ENCODE measurements around the gene COA1.

Gene COA1

DNA sequence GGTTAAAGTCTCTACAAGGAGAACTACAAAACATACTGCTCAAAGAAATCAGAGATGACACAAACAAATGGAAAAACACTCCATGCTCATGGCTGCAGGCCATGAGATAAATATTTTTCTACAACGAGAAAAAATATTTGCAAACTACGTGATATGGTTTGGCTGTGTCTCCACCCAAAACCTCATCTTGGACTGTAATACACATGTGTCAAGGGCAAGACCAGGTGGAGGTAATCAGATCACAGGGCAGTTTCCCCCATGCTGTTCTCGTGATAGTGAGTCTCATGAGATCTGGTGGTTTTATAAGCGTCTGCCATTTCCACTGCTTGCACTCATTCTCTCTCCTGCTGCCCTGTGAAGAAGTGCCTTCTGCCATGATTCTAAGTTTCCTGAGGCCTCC lies 57.8 kb downstream of the COA1 start:
- H3K9me3 ChIP-seq (ENCODE audit: control insufficient read depth, low read length), result no peaks in the 10 kb centered on the region
- no peaks in the 10 kb centered on the region for H3K27me3 ChIP-seq (ENCODE audit: control insufficient read depth, insufficient read depth, low read length)
- peaks cover 19% of the 10 kb centered on the region for H3K4me1 ChIP-seq (ENCODE audit: control insufficient read depth, insufficient read depth, low read length)
- H3K36me3 ChIP-seq (ENCODE audit: control insufficient read depth, insufficient read depth, low read length), result no peaks in the 10 kb centered on the region
- no peak overlapping the region for H3K4me3 ChIP-seq (ENCODE audit: low read length)
- H3K9ac ChIP-seq (ENCODE audit: low read length), result no peak overlapping the region

DNA sequence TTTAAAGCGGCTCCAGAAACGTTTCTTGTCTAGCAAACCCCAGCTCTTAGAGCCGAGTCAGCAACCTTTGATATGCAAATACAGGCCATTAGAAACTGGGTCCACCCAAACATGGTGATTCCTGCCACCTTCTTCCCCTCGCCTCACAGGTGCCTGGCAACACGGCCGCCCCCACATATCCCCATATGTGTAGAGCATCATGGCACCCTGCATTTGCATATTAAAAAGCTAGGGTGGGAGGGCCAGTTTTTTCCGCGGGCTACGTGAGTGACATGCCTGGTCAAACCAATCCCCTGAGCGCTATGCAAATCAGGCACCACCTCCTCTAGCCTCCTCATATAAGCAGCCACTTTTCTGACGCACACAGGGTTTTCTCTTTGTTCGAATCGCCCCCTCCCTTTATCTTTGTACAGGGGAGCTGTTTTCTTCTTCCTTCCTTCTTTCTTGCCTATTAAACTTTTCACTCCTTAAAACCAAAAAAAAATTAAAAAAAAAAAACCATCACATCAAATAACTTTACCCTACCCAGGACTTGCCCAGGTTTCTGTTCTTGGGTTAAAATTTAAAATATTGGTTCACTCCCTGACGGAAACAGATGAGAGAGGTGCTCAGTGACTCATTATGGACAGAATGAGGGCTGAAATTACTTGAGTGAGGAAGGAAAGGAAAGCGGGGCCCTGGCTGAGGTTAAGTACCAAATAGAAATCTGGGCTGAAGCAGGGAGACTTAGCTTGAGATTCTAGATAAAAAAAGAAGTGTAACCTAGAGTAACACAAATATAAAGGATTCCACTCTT lies 59.8 kb downstream of the COA1 start:
- Histone ChIP-seq H3K27me3 (ENCODE audit: control insufficient read depth, insufficient read depth, low read length) (no peaks in the 10 kb centered on the region), H3K9ac (ENCODE audit: low read length) (no peak overlapping the region), H3K4me1 (ENCODE audit: control insufficient read depth, insufficient read depth, low read length) (peaks cover 16% of the 10 kb centered on the region), H3K9me3 (ENCODE audit: control insufficient read depth, low read length) (no peaks in the 10 kb centered on the region), H3K36me3 (ENCODE audit: control insufficient read depth, insufficient read depth, low read length) (no peaks in the 10 kb centered on the region), H3K4me3 (ENCODE audit: low read length) (no peak overlapping the region)

DNA sequence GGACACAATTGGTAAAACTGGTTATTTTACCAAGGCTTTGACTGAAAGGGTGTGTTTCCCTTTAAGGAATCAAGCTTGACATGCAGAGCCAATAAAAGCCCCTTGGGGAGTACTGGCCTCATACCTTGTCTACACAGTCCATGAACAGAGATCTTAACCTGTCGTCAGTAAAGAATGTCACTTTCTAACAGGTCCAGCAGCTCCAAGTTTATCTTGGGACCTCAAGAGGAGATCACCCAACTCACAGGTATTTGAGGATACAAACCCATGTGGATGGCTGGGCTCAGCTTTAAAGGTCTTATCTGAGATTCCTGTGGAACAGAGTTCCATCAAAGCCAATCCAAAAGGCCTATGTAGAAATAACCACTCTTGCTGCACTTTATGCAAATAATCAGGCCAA lies 61.3 kb downstream of the COA1 start:
- Histone ChIP-seq H3K4me3 (ENCODE audit: low read length) (no peak overlapping the region), H3K9ac (ENCODE audit: low read length) (no peak overlapping the region), H3K9me3 (ENCODE audit: control insufficient read depth, low read length) (no peaks in the 10 kb centered on the region), H3K4me1 (ENCODE audit: control insufficient read depth, insufficient read depth, low read length) (peaks cover 7% of the 10 kb centered on the region), H3K36me3 (ENCODE audit: control insufficient read depth, insufficient read depth, low read length) (no peaks in the 10 kb centered on the region), H3K27me3 (ENCODE audit: control insufficient read depth, insufficient read depth, low read length) (no peaks in the 10 kb centered on the region)

DNA sequence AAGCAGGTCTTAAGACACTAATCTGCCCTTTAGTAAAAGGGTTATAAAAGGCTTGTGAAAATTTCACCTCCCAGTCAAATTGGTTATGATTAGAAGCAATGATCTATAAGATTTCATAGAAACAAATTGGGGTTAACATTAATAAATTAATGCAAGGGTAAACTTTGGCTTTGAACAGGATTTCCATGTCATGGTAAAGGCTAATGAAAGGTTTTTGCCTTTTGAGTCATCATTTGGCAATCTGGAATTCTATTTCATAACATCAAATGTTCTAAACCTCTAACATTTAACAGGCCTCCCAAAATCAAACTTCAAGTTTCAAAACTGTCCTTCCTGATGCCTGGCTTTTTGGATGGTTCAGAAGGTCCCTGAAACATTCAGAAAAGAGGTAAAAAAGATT lies 62.4 kb downstream of the COA1 start:
- no peak overlapping the region for H3K9ac ChIP-seq (ENCODE audit: low read length)
- peaks cover 7% of the 10 kb centered on the region for H3K4me1 ChIP-seq (ENCODE audit: control insufficient read depth, insufficient read depth, low read length)
- H3K36me3 ChIP-seq (ENCODE audit: control insufficient read depth, insufficient read depth, low read length), result no peaks in the 10 kb centered on the region
- no peaks in the 10 kb centered on the region for H3K9me3 ChIP-seq (ENCODE audit: control insufficient read depth, low read length)
- no peak overlapping the region for H3K4me3 ChIP-seq (ENCODE audit: low read length)
- H3K27me3 ChIP-seq (ENCODE audit: control insufficient read depth, insufficient read depth, low read length), result no peaks in the 10 kb centered on the region

DNA sequence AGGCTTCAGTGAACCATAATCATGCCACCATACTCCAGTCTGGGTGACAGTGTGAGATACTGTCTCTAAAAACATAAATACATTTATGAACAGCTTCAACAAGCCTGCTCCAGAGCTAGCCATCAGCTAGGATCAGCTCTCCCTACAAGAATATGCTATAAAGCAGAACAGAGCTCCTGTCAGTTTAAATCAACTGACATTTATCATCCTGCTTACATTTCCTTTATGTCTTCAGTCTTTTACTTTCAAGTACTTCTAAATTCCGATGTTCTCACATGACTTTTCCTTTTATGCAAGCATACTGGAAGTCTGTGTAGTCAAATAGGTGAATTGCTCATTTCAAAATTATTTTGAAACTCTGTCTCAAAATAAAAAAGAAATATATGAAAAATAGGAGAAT lies 64.6 kb downstream of the COA1 start:
- Histone ChIP-seq H3K9ac (ENCODE audit: low read length) (no peak overlapping the region), H3K27me3 (ENCODE audit: control insufficient read depth, insufficient read depth, low read length) (no peaks in the 10 kb centered on the region), H3K4me3 (ENCODE audit: low read length) (no peak overlapping the region), H3K36me3 (ENCODE audit: control insufficient read depth, insufficient read depth, low read length) (no peaks in the 10 kb centered on the region), H3K4me1 (ENCODE audit: control insufficient read depth, insufficient read depth, low read length) (peaks cover under 1% of the 10 kb centered on the region), H3K9me3 (ENCODE audit: control insufficient read depth, low read length) (no peaks in the 10 kb centered on the region)

DNA sequence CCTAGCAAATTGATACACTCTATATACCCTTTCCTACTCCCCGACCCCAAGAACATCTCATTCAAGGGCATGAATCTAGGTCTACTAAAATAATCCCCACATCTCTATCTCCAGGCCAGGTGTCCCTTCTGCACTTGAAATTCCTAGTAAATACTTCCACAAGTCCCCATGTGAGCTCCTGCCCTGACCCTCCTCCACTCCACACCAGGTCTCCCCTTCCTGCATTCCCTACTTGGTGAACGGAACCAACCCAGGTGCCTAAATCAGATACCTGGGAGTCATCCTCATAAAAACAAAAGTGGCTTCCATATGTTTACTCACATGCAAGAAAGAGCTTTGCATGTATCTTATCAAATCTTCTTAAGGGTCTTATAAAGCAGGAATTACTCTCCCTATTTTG lies 69.2 kb downstream of the COA1 start:
- Histone ChIP-seq H3K27me3 (ENCODE audit: control insufficient read depth, insufficient read depth, low read length) (no peaks in the 10 kb centered on the region), H3K4me3 (ENCODE audit: low read length) (no peak overlapping the region), H3K4me1 (ENCODE audit: control insufficient read depth, insufficient read depth, low read length) (peaks cover 21% of the 10 kb centered on the region), H3K9ac (ENCODE audit: low read length) (no peak overlapping the region), H3K9me3 (ENCODE audit: control insufficient read depth, low read length) (no peaks in the 10 kb centered on the region), H3K36me3 (ENCODE audit: control insufficient read depth, insufficient read depth, low read length) (no peaks in the 10 kb centered on the region)

DNA sequence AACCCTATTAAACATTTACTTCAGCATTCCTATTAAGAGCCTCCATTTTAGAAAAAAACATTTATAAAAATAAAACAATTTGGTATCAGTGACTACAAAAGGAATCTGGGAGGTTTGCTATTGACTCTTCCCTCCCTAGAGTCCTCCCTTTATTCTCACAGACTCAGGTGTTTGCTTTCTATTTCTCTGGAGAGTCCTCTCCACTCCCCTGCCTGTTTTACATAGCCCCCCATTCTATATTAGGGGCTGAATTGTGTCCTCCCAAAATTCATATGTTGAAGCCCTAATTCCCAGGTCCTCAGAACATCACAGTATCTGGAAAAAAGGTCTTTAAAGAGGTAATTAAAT lies 69.8 kb downstream of the COA1 start:
- H3K4me1 ChIP-seq (ENCODE audit: control insufficient read depth, insufficient read depth, low read length), result peaks cover 21% of the 10 kb centered on the region
- no peaks in the 10 kb centered on the region for H3K9me3 ChIP-seq (ENCODE audit: control insufficient read depth, low read length)
- H3K27me3 ChIP-seq (ENCODE audit: control insufficient read depth, insufficient read depth, low read length), result no peaks in the 10 kb centered on the region
- H3K9ac ChIP-seq (ENCODE audit: low read length), result no peak overlapping the region
- H3K4me3 ChIP-seq (ENCODE audit: low read length), result no peak overlapping the region
- H3K36me3 ChIP-seq (ENCODE audit: control insufficient read depth, insufficient read depth, low read length), result no peaks in the 10 kb centered on the region

DNA sequence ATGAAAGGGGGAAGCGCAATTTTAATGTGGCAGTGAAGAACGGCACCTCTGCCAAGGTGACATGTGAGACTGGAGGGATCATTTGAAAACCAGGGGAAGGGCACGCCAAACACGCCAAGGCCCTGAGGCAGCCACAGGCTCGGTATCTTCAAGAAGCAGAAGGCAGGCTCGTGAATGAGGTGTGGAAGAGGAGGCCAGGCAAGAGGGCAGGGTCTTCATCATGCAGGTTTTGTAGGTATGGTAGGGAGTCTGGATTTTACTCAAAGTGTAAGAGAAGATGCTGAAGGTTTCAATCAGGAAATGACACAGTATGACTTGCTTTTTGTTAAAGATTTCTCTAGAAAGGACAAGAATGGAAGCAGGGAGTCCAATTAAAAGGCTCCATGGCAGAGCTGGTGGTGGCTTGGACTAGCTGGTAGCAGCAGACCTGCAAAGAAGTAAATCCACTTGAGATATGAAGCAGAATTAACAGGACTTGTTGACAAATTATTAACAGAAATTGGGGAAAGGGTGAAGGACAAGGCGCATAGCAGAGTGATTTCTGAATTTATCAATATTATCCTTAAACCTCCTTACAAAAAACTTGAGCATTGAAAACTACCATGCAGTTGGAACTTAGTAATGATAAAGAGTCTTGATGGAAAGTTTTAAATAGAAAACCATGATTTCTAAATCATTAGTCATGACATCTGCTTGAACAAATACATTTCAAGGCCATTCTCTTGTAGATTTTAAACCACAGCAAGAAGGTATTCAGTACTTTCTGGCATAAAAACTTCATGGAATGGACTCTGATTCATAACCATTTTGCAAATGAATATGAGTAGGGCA lies 70.4 kb downstream of the COA1 start:
- no peak overlapping the region for H3K9ac ChIP-seq (ENCODE audit: low read length)
- H3K4me3 ChIP-seq (ENCODE audit: low read length), result peak overlapping the region; percentile 1

DNA sequence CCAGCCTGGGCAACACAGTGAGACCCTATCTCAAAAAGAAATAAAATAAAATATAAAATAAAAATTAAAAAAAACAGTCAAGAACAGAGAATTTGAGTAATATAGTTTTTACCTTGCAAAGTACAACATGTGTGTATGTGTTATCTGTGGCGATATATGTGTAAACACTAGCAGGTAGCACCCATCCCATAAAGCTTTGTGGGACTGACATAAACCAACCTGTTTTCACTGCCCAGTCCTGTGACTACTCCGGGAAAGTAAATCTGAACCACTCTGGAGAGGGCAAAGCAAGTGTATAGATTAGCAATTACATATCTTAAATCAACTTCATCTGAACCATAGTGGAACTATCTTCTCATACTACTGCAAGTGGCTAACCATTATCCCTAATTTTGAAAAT lies 72.3 kb downstream of the COA1 start:
- H3K4me3 ChIP-seq (ENCODE audit: low read length), result no peak overlapping the region
- H3K9ac ChIP-seq (ENCODE audit: low read length), result no peak overlapping the region
- H3K4me1 ChIP-seq (ENCODE audit: control insufficient read depth, insufficient read depth, low read length), result peaks cover 25% of the 10 kb centered on the region
- no peaks in the 10 kb centered on the region for H3K9me3 ChIP-seq (ENCODE audit: control insufficient read depth, low read length)
- no peaks in the 10 kb centered on the region for H3K27me3 ChIP-seq (ENCODE audit: control insufficient read depth, insufficient read depth, low read length)
- H3K36me3 ChIP-seq (ENCODE audit: control insufficient read depth, insufficient read depth, low read length), result no peaks in the 10 kb centered on the region

More for the DNA sequence above, 70.4 kb downstream of the COA1 start:
- Histone ChIP-seq H3K36me3 (ENCODE audit: control insufficient read depth, insufficient read depth, low read length) (no peaks in the 10 kb centered on the region), H3K27me3 (ENCODE audit: control insufficient read depth, insufficient read depth, low read length) (no peaks in the 10 kb centered on the region), H3K4me1 (ENCODE audit: control insufficient read depth, insufficient read depth, low read length) (peaks cover 24% of the 10 kb centered on the region), H3K9me3 (ENCODE audit: control insufficient read depth, low read length) (no peaks in the 10 kb centered on the region)

DNA sequence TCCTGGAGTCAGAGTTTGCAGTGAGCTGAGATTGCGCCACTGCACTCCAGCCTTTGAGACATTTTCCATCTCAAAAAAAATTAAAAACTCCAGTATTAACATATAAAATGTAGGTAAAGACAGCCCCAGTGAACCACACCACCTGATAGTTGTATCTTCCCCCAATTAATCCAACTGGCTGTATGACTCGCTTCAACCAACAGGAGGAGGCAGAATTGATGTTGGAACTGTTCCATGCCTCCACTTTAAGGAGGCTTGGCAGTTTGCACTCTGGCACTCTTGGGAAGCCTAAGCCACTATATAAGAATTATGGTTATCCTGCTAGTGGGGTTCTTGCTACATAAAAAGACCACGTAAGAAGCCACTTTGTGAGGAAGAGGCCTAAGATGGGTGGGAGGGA lies 73.7 kb downstream of the COA1 start:
- H3K4me3 ChIP-seq (ENCODE audit: low read length), result no peak overlapping the region
- no peaks in the 10 kb centered on the region for H3K27me3 ChIP-seq (ENCODE audit: control insufficient read depth, insufficient read depth, low read length)
- H3K9me3 ChIP-seq (ENCODE audit: control insufficient read depth, low read length), result no peaks in the 10 kb centered on the region
- H3K9ac ChIP-seq (ENCODE audit: low read length), result no peak overlapping the region
- no peaks in the 10 kb centered on the region for H3K36me3 ChIP-seq (ENCODE audit: control insufficient read depth, insufficient read depth, low read length)
- H3K4me1 ChIP-seq (ENCODE audit: control insufficient read depth, insufficient read depth, low read length), result peaks cover 32% of the 10 kb centered on the region

DNA sequence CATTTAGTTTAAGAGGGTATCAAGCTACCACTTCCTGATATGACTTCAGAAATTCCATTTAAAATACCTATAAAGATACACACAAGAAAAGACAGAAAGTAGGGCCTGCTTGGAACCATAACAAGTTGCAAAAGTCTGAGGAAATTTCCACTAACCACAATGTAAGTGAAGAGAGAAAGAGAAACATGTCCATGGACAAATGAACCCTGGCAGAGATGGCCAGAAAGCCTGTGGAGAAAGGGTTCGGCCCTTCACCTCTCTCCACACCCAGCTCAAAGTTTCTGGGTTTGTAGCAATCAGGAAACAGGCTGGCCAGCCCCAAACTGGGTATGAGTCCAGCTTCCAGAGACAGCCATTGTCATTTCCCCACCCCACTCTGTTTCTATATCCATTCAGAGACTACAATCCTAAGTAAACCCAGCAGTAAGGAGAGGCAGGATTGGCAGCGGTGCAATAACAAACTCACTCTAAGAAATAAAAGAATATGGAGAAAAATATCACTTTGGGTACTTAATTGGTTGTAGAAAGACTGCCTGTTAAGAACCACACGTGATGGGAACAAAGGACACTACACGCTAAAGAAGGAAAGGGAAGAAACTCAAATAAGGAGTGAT lies 75.3 kb downstream of the COA1 start:
- Histone ChIP-seq H3K4me3 (ENCODE audit: low read length) (no peak overlapping the region), H3K9me3 (ENCODE audit: control insufficient read depth, low read length) (no peaks in the 10 kb centered on the region), H3K9ac (ENCODE audit: low read length) (no peak overlapping the region), H3K4me1 (ENCODE audit: control insufficient read depth, insufficient read depth, low read length) (peaks cover 30% of the 10 kb centered on the region), H3K36me3 (ENCODE audit: control insufficient read depth, insufficient read depth, low read length) (no peaks in the 10 kb centered on the region), H3K27me3 (ENCODE audit: control insufficient read depth, insufficient read depth, low read length) (no peaks in the 10 kb centered on the region)

DNA sequence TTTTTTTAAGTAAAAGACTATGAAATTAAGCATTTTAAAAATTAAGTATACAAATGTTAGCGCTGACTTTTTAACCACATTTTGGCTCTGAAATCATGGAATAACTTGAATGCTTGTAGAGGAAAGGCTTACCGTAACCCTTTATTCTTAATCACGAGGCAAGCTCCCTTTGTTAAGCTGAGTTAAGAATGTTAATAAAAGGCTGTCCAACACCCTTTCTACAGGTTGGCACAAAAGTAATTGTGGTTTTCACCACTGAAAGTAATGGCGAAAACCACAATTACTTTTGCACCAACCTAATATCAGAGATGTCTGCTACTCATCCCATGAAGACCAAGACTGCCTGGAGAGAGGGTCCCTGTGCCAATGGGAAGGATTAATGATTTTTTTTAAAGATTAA lies 75.9 kb downstream of the COA1 start:
- Histone ChIP-seq H3K9ac (ENCODE audit: low read length) (no peak overlapping the region), H3K4me1 (ENCODE audit: control insufficient read depth, insufficient read depth, low read length) (peaks cover 31% of the 10 kb centered on the region)

More for the DNA sequence above, 75.9 kb downstream of the COA1 start:
- Histone ChIP-seq H3K4me3 (ENCODE audit: low read length) (no peak overlapping the region), H3K36me3 (ENCODE audit: control insufficient read depth, insufficient read depth, low read length) (no peaks in the 10 kb centered on the region), H3K9me3 (ENCODE audit: control insufficient read depth, low read length) (no peaks in the 10 kb centered on the region), H3K27me3 (ENCODE audit: control insufficient read depth, insufficient read depth, low read length) (no peaks in the 10 kb centered on the region)

Measured in mucosa of stomach (tissue), 1 donor.